H9 (cell line): Measurements from ENCODE around the gene WDR83. TPM values are rescaled to one million over a fixed set of nuclear protein-coding genes. Genes with fewer than 3 reads are reported as not detected.

Source experiments
- DNase-seq: peaks from one replicate; pipeline ENCODE4 v3.0.0-alpha.2; 2017
- H2AFZ ChIP-seq: one replicate; pipeline ENCODE4 v1.6.1; 2013; ENCODE audit warnings: mild to moderate bottlenecking, low read length, control low read depth, moderate library complexity
- H2AK5ac ChIP-seq: 2 replicates; pipeline ENCODE4 v1.6.1; 2013; ENCODE audit warnings: low read length, control low read depth, mixed read lengths; ENCODE audit not compliant: insufficient read length
- H2BK120ac ChIP-seq: one replicate; pipeline ENCODE4 v1.6.1; 2013; ENCODE audit warnings: low read depth, mild to moderate bottlenecking, low read length, control low read depth, inconsistent platforms; ENCODE audit not compliant: poor library complexity, severe bottlenecking
- H2BK12ac ChIP-seq: 2 replicates; pipeline ENCODE4 v1.6.1; 2013; ENCODE audit warnings: low read length, control low read depth, mixed read lengths, low read depth; ENCODE audit not compliant: insufficient read length
- H2BK15ac ChIP-seq: 2 replicates; pipeline ENCODE4 v1.6.1; 2013; ENCODE audit warnings: low read depth, low read length, control low read depth
- H2BK20ac ChIP-seq: one replicate; pipeline ENCODE4 v1.6.1; 2013; ENCODE audit warnings: low read depth, mild to moderate bottlenecking, low read length, control low read depth, inconsistent platforms; ENCODE audit not compliant: poor library complexity, severe bottlenecking
- H2BK5ac ChIP-seq: 2 replicates; pipeline ENCODE4 v1.6.1; 2013; ENCODE audit warnings: low read length, control low read depth, mixed read lengths; ENCODE audit not compliant: insufficient read length
- H3K14ac ChIP-seq: 2 replicates; pipeline ENCODE4 v1.6.1; 2013; ENCODE audit warnings: low read length, control low read depth; ENCODE audit not compliant: insufficient read depth
- H3K18ac ChIP-seq: 2 replicates; pipeline ENCODE4 v1.6.1; 2013; ENCODE audit warnings: low read depth, mild to moderate bottlenecking, mixed read lengths, low read length, control low read depth; ENCODE audit not compliant: insufficient read length
- H3K23ac ChIP-seq: 2 replicates; pipeline ENCODE4 v1.6.1; 2013; ENCODE audit warnings: low read length, control low read depth, mixed read lengths, low read depth; ENCODE audit not compliant: insufficient read length
- H3K23me2 ChIP-seq: 2 replicates; pipeline ENCODE4 v1.6.1; 2013; ENCODE audit warnings: low read depth, mild to moderate bottlenecking, mixed read lengths, low read length, control low read depth; ENCODE audit not compliant: insufficient read length, poor library complexity, severe bottlenecking
- H3K27ac ChIP-seq: 2 replicates; pipeline ENCODE4 v1.5.1; 2013; ENCODE audit warnings: low read length, control low read depth, mixed read lengths, low read depth; ENCODE audit not compliant: insufficient read length
- H3K27me3 ChIP-seq: 2 replicates; pipeline ENCODE4 v1.6.1; 2013; ENCODE audit warnings: low read length, control low read depth, inconsistent platforms; ENCODE audit not compliant: insufficient read depth
- H3K4ac ChIP-seq: 2 replicates; pipeline ENCODE4 v1.6.1; 2013; ENCODE audit warnings: low read depth, mild to moderate bottlenecking, control low read depth, inconsistent platforms, low read length, moderate library complexity
- H3K4me1 ChIP-seq: 2 replicates; pipeline ENCODE4 v1.6.1; 2013; ENCODE audit warnings: low read length, control low read depth, inconsistent platforms; ENCODE audit not compliant: insufficient read depth
- H3K4me2 ChIP-seq: 2 replicates; pipeline ENCODE4 v1.6.1; 2013; ENCODE audit warnings: low read length, control low read depth, mixed read lengths; ENCODE audit not compliant: insufficient read length, insufficient read depth
- H3K56ac ChIP-seq: 2 replicates; pipeline ENCODE4 v1.6.1; 2013; ENCODE audit warnings: low read depth, mild to moderate bottlenecking, mixed read lengths, low read length, control low read depth; ENCODE audit not compliant: insufficient read length
- H3K79me1 ChIP-seq: 2 replicates; pipeline ENCODE4 v1.6.1; 2013; ENCODE audit warnings: low read depth, mild to moderate bottlenecking, moderate library complexity, low read length, control low read depth, inconsistent platforms; ENCODE audit not compliant: insufficient read depth, poor library complexity, severe bottlenecking
- H3K79me2 ChIP-seq: 2 replicates; pipeline ENCODE4 v1.6.1; 2013; ENCODE audit warnings: low read length, control low read depth, inconsistent platforms; ENCODE audit not compliant: insufficient read depth
- H3K9ac ChIP-seq: 2 replicates; pipeline ENCODE4 v1.6.1; 2013; ENCODE audit warnings: low read length, control low read depth, mixed read lengths; ENCODE audit not compliant: insufficient read length; ENCODE audit errors: extremely low read depth
- H3K9me3 ChIP-seq: one replicate; pipeline ENCODE4 v1.6.1; 2013; ENCODE audit warnings: low read depth, low read length, inconsistent platforms; ENCODE audit not compliant: control insufficient read depth
- H3T11ph ChIP-seq: one replicate; pipeline ENCODE4 v1.6.1; 2013; ENCODE audit warnings: mild to moderate bottlenecking, low read length, control low read depth, inconsistent platforms
- H4K20me1 ChIP-seq: one replicate; pipeline ENCODE4 v1.6.1; 2013; ENCODE audit not compliant: control insufficient read depth, insufficient read length, insufficient read depth
- H4K5ac ChIP-seq: 2 replicates; pipeline ENCODE4 v1.6.1; 2013; ENCODE audit warnings: low read depth, mild to moderate bottlenecking, mixed read lengths, low read length, control low read depth; ENCODE audit not compliant: insufficient read length
- H4K8ac ChIP-seq: replicated peaks from 2 replicates; pipeline ENCODE4 v1.6.1; 2013; ENCODE audit warnings: low read length, control low read depth, mixed read lengths, low read depth; ENCODE audit not compliant: insufficient read length
- H4K91ac ChIP-seq: 2 replicates; pipeline ENCODE4 v1.6.1; 2013; ENCODE audit warnings: low read depth, mild to moderate bottlenecking, moderate library complexity, mixed read lengths, low read length, control low read depth; ENCODE audit not compliant: insufficient read length
- H3K27ac Mint-ChIP-seq, 3 experiments: 2 replicates in 2 of 3; 3 replicates in 1 of 3; pipeline ENCODE4 v1.8.0; 2020 to 2021; ENCODE audit warnings: mixed read lengths in 3 of 3, mild to moderate bottlenecking in 1 of 3, moderate library complexity in 1 of 3
- H3K27me3 Mint-ChIP-seq: 2 replicates; pipeline ENCODE4 v1.8.0; 2021; ENCODE audit warnings: low read depth, mild to moderate bottlenecking, moderate library complexity, mixed read lengths
- H3K36me3 Mint-ChIP-seq, 3 experiments: 2 replicates in 2 of 3; 3 replicates in 1 of 3; pipeline ENCODE4 v1.8.0; 2020 to 2021; ENCODE audit warnings: low read depth in 3 of 3, mixed read lengths in 3 of 3; ENCODE audit not compliant: insufficient read depth in 1 of 3
- H3K4me1 Mint-ChIP-seq, 2 experiments: 2 replicates each; pipeline ENCODE4 v1.8.0; 2020; ENCODE audit warnings: mixed read lengths in 2 of 2
- H3K4me3 Mint-ChIP-seq, 2 experiments: 2 replicates in 1 of 2; 3 replicates in 1 of 2; pipeline ENCODE4 v1.8.0; 2020 to 2021; ENCODE audit warnings: mild to moderate bottlenecking in 2 of 2, mixed read lengths in 2 of 2, moderate library complexity in 1 of 2
- H3K9me3 Mint-ChIP-seq, 2 experiments: 2 replicates in 1 of 2; 3 replicates in 1 of 2; pipeline ENCODE4 v1.8.0; 2020; ENCODE audit warnings: mild to moderate bottlenecking in 2 of 2, mixed read lengths in 2 of 2, moderate library complexity in 1 of 2
- CTCF ChIP-seq: fragments of 200-600 bp; sonication (generic); conservative IDR thresholded peaks from 3 replicates; pipeline ENCODE4 v1.8.0; 2021; ENCODE audit warnings: antibody characterized with exemption, mild to moderate bottlenecking
- WGBS: extraction: QIAGEN DNeasy Blood & Tissue Kit; methylation state at CpG from one replicate; pipeline ENCODE4 v1.1.7; 2013; ENCODE audit warnings: missing lambda C conversion rate, low lambda C conversion rate, mixed read lengths; ENCODE audit not compliant: insufficient read length; ENCODE audit errors: extremely low coverage; 5-methylcytosine and 5-hydroxymethylcytosine counted together
- total RNA-seq: library from RNA; stranded (reverse); gene quantifications from 2 replicates; pipeline ENCODE4 v1.2.1, GENCODE V29; 2021

WDR83 gene
- total RNA-seq, 1 experiment from 2014 or later, result 21.0 TPM

GRCh38 chr19:12685831-12686230 is 19.2 kb downstream of the WDR83 start:
- Histone ChIP-seq H3K9me3 (no peaks in the 10 kb centered on the region), H3K4ac (no peak overlapping the region), H4K20me1 (no peaks in the 10 kb centered on the region), H3K23ac (no peak overlapping the region), H2BK12ac (no peak overlapping the region), H3K79me2 (no peaks in the 10 kb centered on the region), H3K4me1 (no peaks in the 10 kb centered on the region), H4K91ac (no peak overlapping the region), H3K23me2 (no peaks in the 10 kb centered on the region), H2BK5ac (no peak overlapping the region), H3T11ph (no peak overlapping the region), H3K79me1 (no peaks in the 10 kb centered on the region), H3K9ac (no peak overlapping the region), H3K27ac (no peak overlapping the region), H3K56ac (no peak overlapping the region), H3K18ac (no peak overlapping the region), H2BK15ac (no peak overlapping the region), H3K27me3 (no peaks in the 10 kb centered on the region), H2BK20ac (no peak overlapping the region), H3K14ac (no peak overlapping the region), H4K8ac (no peak overlapping the region), H4K5ac (no peak overlapping the region), H2AFZ (no peak overlapping the region), H2AK5ac (no peak overlapping the region), H3K4me2 (no peak overlapping the region), H2BK120ac (no peak overlapping the region)
- Mint-ChIP-seq H3K27me3 (no peaks in the 10 kb centered on the region; the same call in 1 of the 2 replicates), H3K36me3 (peaks cover 0 to 4% (median 2%) of the 10 kb centered on the region in 3 experiments; a peak in 5 of 7 replicates), H3K9me3 (peaks cover 0 to 2% of the 10 kb centered on the region in 2 experiments; a peak in 1 of 5 replicates), H3K27ac (no peak overlapping the region), H3K4me3 (no peak overlapping the region), H3K4me1 (peaks cover 2 to 7% of the 10 kb centered on the region in 2 experiments; a peak in 2 of 4 replicates)
- no peak for TF ChIP-seq CTCF
- no peak for DNase-seq
- no CpG with 5 or more reads among the region's 3 CpGs for WGBS
